CD4-positive, alpha-beta T cell (primary cell): Measurements from ENCODE around the gene MAGEB2. TPM values are rescaled to one million over a fixed set of nuclear protein-coding genes. Genes with fewer than 3 reads are reported as not detected.

ENCODE experiments used
- ATAC-seq: fragments of 200-7000 bp; cut with Tn5 transposase; one replicate; pipeline ENCODE4 v1.10.0; 2022; ENCODE audit warnings: mild to moderate bottlenecking; ENCODE audit not compliant: poor library complexity
- CTCF ChIA-PET: fragments of 350-600 bp; sonication (Branson Sonifier 250); formaldehyde crosslinking; loops from one replicate; lab custom pipeline; 2021; ENCODE audit warnings: antibody characterized with exemption, inconsistent platforms; lab: Charles Lee
- POLR2A ChIA-PET: fragments of 350-600 bp; sonication (Branson Sonifier 250); formaldehyde crosslinking; loops from one replicate; lab custom pipeline; 2021; ENCODE audit warnings: antibody characterized with exemption, inconsistent platforms; lab: Charles Lee
- DNase-seq, 14 experiments: peaks; one replicate each; pipeline ENCODE4 v3.0.0-alpha.2; 2013 to 2020; ENCODE audit warnings: mixed read lengths in 2 of 14
- H3K27ac ChIP-seq, 2 donors: one replicate each; pipeline versions ENCODE4 v1.5.1 to v1.7.0; 2013; ENCODE audit warnings: low read length in 2 of 2, low read depth in 1 of 2, mild to moderate bottlenecking in 1 of 2
- H3K27me3 ChIP-seq, 2 experiments: 1 replicate in 1 of 2; 2 replicates in 1 of 2; pipeline versions ENCODE4 v1.6.1 to v1.7.0; 2013; ENCODE audit warnings: low read length in 2 of 2, control low read depth in 1 of 2, mild to moderate bottlenecking in 1 of 2, moderate library complexity in 1 of 2; ENCODE audit not compliant: insufficient read depth in 2 of 2, control insufficient read depth in 1 of 2
- H3K36me3 ChIP-seq: one replicate; pipeline ENCODE4 v1.6.1; 2013; ENCODE audit warnings: low read length, control low read depth; ENCODE audit not compliant: insufficient read depth
- H3K4me1 ChIP-seq: one replicate; pipeline ENCODE4 v1.6.1; 2013; ENCODE audit warnings: low read length, control low read depth; ENCODE audit not compliant: insufficient read depth
- H3K4me3 ChIP-seq: one replicate; pipeline ENCODE4 v1.5.1; 2013; ENCODE audit warnings: mild to moderate bottlenecking, low read length, moderate library complexity
- H3K9me3 ChIP-seq, 2 experiments: 1 replicate in 1 of 2; 2 replicates in 1 of 2; pipeline versions ENCODE4 v1.6.1 to v1.7.0; 2013; ENCODE audit warnings: low read length in 2 of 2, mild to moderate bottlenecking in 2 of 2, control low read depth in 1 of 2, moderate library complexity in 1 of 2; ENCODE audit not compliant: control insufficient read depth in 1 of 2, insufficient read depth in 1 of 2
- H3K27ac Mint-ChIP-seq: one replicate; pipeline ENCODE4 v1.8.0; 2020; ENCODE audit warnings: mixed read lengths
- H3K27me3 Mint-ChIP-seq: one replicate; pipeline ENCODE4 v1.8.0; 2021; ENCODE audit warnings: mixed read lengths
- H3K36me3 Mint-ChIP-seq: one replicate; pipeline ENCODE4 v1.8.0; 2021; ENCODE audit warnings: low read depth, mixed read lengths
- H3K4me1 Mint-ChIP-seq: one replicate; pipeline ENCODE4 v1.8.0; 2021; ENCODE audit warnings: low read depth, mixed read lengths
- H3K4me3 Mint-ChIP-seq: one replicate; pipeline ENCODE4 v1.8.0; 2020; ENCODE audit warnings: mild to moderate bottlenecking, mixed read lengths
- H3K9me3 Mint-ChIP-seq: one replicate; pipeline ENCODE4 v1.8.0; 2020; ENCODE audit warnings: mixed read lengths
- CTCF ChIP-seq: fragments of 200-600 bp; IDR thresholded peaks from one replicate; pipeline ENCODE4 v1.8.0; 2022; ENCODE audit warnings: antibody characterized with exemption, mild to moderate bottlenecking
- intact Hi-C, 2 experiments: fragments of 100-400 bp; cut with DNase I in 1 of 2; cut with micrococcal nuclease in 1 of 2; formaldehyde crosslinking; loops; one replicate each; pipeline versions ENCODE4 v1.15.1 to v1.9.0; 2023 to 2025; cut with DNase I, micrococcal nuclease
- total RNA-seq, 174 experiments: library from RNA in 2 of 174; stranded (reverse) in 2 of 174; gene quantifications; one replicate each; pipeline ENCODE4 v1.2.3 and lab custom pipeline; 2021 to 2026

MAGEB2 gene
- total RNA-seq, 2 experiments from 2014 or later = not detected

GRCh38 chrX:30248854-30249253, 33.5 kb downstream of the MAGEB2 start:
- Histone ChIP-seq H3K9me3 (peaks cover 0 to 8% of the 10 kb centered on the region in 2 experiments), H3K27ac (no peak overlapping the region), H3K36me3 (no peaks in the 10 kb centered on the region), H3K4me3 (no peak overlapping the region), H3K4me1 (no peaks in the 10 kb centered on the region), H3K27me3 (no peaks in the 10 kb centered on the region)
- ATAC-seq (no peak), DNase-seq (no peak)
- Mint-ChIP-seq H3K9me3 (no peaks in the 10 kb centered on the region), H3K36me3 (no peaks in the 10 kb centered on the region), H3K4me3 (no peak overlapping the region), H3K4me1 (no peaks in the 10 kb centered on the region), H3K27ac (no peak overlapping the region), H3K27me3 (no peaks in the 10 kb centered on the region)
- POLR2A ChIA-PET = no interaction called here
- TF ChIP-seq CTCF = no peak
- CTCF ChIA-PET = no interaction called here
- intact Hi-C loops = no loop called here

- Mint-ChIP-seq H3K27me3 (no peaks in the 10 kb centered on the region), H3K9me3 (no peaks in the 10 kb centered on the region), H3K4me1 (no peaks in the 10 kb centered on the region), H3K4me3 (no peak overlapping the region), H3K36me3 (no peaks in the 10 kb centered on the region), H3K27ac (no peak overlapping the region)
- TF ChIP-seq CTCF = no peak
- CTCF ChIA-PET = no interaction called here
- POLR2A ChIA-PET = no interaction called here
- intact Hi-C loops = no loop called here
- Histone ChIP-seq H3K27me3 (no peaks in the 10 kb centered on the region), H3K36me3 (no peaks in the 10 kb centered on the region), H3K9me3 (no peaks in the 10 kb centered on the region), H3K4me1 (no peaks in the 10 kb centered on the region), H3K4me3 (no peak overlapping the region), H3K27ac (no peak overlapping the region)
- DNase-seq (no peak), ATAC-seq (no peak)
Observed at GRCh38 chrX:30253257-30253656, 37.9 kb downstream of the MAGEB2 start.

GRCh38 chrX:30259927-30260326, 44.6 kb downstream of the MAGEB2 start:
- Histone ChIP-seq H3K27me3 (no peaks in the 10 kb centered on the region), H3K4me3 (no peak overlapping the region), H3K9me3 (no peaks in the 10 kb centered on the region), H3K36me3 (no peaks in the 10 kb centered on the region), H3K27ac (no peak overlapping the region), H3K4me1 (no peaks in the 10 kb centered on the region)
- Mint-ChIP-seq H3K4me3 (no peak overlapping the region), H3K4me1 (no peaks in the 10 kb centered on the region), H3K36me3 (no peaks in the 10 kb centered on the region), H3K27ac (no peak overlapping the region), H3K9me3 (no peaks in the 10 kb centered on the region), H3K27me3 (no peaks in the 10 kb centered on the region)
- CTCF ChIA-PET = no interaction called here
- POLR2A ChIA-PET = interaction anchor here (0.6 kb wide), 1 partner anchor 306 kb away, joined by 3 read pairs; no protein-coding TSS in a partner anchor
- ATAC-seq (no peak), DNase-seq (no peak)
- no peak for TF ChIP-seq CTCF
- intact Hi-C loops = no loop called here
